HepG2 (cell line): Measurements from ENCODE around the gene SCRN3. TPM values are rescaled to one million over a fixed set of nuclear protein-coding genes. Genes with fewer than 3 reads are reported as not detected.

Experiments
- ATF1 ChIP-seq: IDR thresholded peaks from 2 replicates; pipeline ENCODE4 v1.6.1; 2016; ENCODE audit warnings: mild to moderate bottlenecking, control low read depth
- HNRNPK ChIP-seq: fragments of 200-400 bp; formaldehyde crosslinking; IDR thresholded peaks from 2 replicates; pipeline ENCODE4 v1.6.1; 2018; ENCODE audit warnings: low read length, low read depth, moderate library complexity, mild to moderate bottlenecking; ENCODE audit not compliant: poor library complexity, severe bottlenecking
- IRF9 ChIP-seq: sonication (generic); formaldehyde crosslinking; IDR thresholded peaks from 2 replicates; pipeline ENCODE4 v1.8.0; 2022; ENCODE audit warnings: missing genetic modification reagents, mild to moderate bottlenecking, borderline replicate concordance
- KDM3A ChIP-seq: IDR thresholded peaks from 2 replicates; pipeline ENCODE4 v1.6.1; 2018; ENCODE audit warnings: low read depth, missing compliant biosample characterization
- KLF12 ChIP-seq: sonication (generic); formaldehyde crosslinking; IDR thresholded peaks from 2 replicates; pipeline ENCODE4 v1.4.0; 2020; ENCODE audit warnings: missing genetic modification reagents, borderline replicate concordance
- MLXIP ChIP-seq: sonication (generic); formaldehyde crosslinking; IDR thresholded peaks from 2 replicates; pipeline ENCODE4 v1.9.0; 2021; ENCODE audit warnings: missing genetic modification reagents, borderline replicate concordance
- MTA1 ChIP-seq: sonication (generic); formaldehyde crosslinking; IDR thresholded peaks from 2 replicates; pipeline ENCODE4 v1.4.0; 2020; ENCODE audit warnings: missing genetic modification reagents, mild to moderate bottlenecking, borderline replicate concordance
- PTBP1 ChIP-seq: fragments of 200-400 bp; formaldehyde crosslinking; IDR thresholded peaks from 2 replicates; pipeline ENCODE4 v1.6.1; 2018; ENCODE audit warnings: low read length, low read depth; ENCODE audit not compliant: poor library complexity, severe bottlenecking
- RERE ChIP-seq: IDR thresholded peaks from 2 replicates; pipeline ENCODE4 v1.6.1; 2016; ENCODE audit warnings: low read depth, missing genetic modification reagents, missing compliant biosample characterization
- SNAI1 ChIP-seq: sonication (generic); formaldehyde crosslinking; IDR thresholded peaks from 2 replicates; pipeline ENCODE4 v1.5.0; 2020; ENCODE audit warnings: mild to moderate bottlenecking, missing genetic modification reagents, borderline replicate concordance
- ZBTB26 ChIP-seq: IDR thresholded peaks from 2 replicates; pipeline ENCODE4 v1.6.1; 2016; ENCODE audit warnings: missing compliant biosample characterization, missing genetic modification reagents, borderline replicate concordance
- ZBTB46 ChIP-seq: sonication (generic); formaldehyde crosslinking; IDR thresholded peaks from 2 replicates; pipeline ENCODE4 v1.4.0; 2020; ENCODE audit warnings: mild to moderate bottlenecking, missing genetic modification reagents, borderline replicate concordance
- ZNF10 ChIP-seq: sonication (generic); formaldehyde crosslinking; IDR thresholded peaks from 2 replicates; pipeline ENCODE4 v1.4.0; 2020; ENCODE audit warnings: mild to moderate bottlenecking, low read depth, missing genetic modification reagents, borderline replicate concordance
- ZSCAN9 ChIP-seq: IDR thresholded peaks from 2 replicates; pipeline ENCODE4 v1.6.1; 2016; ENCODE audit warnings: borderline replicate concordance
- polyA plus RNA-seq, 8 experiments: library from polyadenylated mRNA; depleted of rRNA in 3 of 8; stranded (reverse) in 7 of 8; unstranded in 1 of 8; fragments of >200 nt; fragmentation: Illumina TruSeq in 4 of 8; extraction: Trizol in 4 of 8; gene quantifications; 2 replicates each; pipeline versions ENCODE4 v1.2.1 to v1.2.3, GENCODE V29; 2011 to 2016; ENCODE audit warnings: low read depth in 4 of 8, missing spikeins in 1 of 8, mixed read lengths in 1 of 8; ENCODE audit not compliant: insufficient read depth in 1 of 8
- total RNA-seq, 5 experiments: library from RNA; depleted of rRNA; stranded (reverse); fragments of >200 nt; fragmentation: Illumina TruSeq; extraction: Trizol; gene quantifications; 2 replicates each; pipeline ENCODE4 v1.2.3, GENCODE V29; 2016; ENCODE audit warnings: low read depth in 1 of 5

The SCRN3 gene
- total and polyA plus RNA-seq, 2 of the 13 experiments (the other 11 are each of a cell fraction or from before 2014, with no cell fraction given): 6.6 to 11.3 TPM

- peak; percentile 94 for TF ChIP-seq ATF1 (CRISPR knock-in tag)
- no peak for TF ChIP-seq IRF9 (CRISPR knock-in tag)
- TF ChIP-seq ZNF10 (CRISPR knock-in tag): no peak
- TF ChIP-seq KLF12: no peak
- TF ChIP-seq MLXIP (CRISPR knock-in tag): no peak; the same call in 1 of the 2 replicates
- peak; percentile 30; the same call in 1 of the 2 replicates for TF ChIP-seq RERE (CRISPR knock-in tag)
- TF ChIP-seq SNAI1 (CRISPR knock-in tag): no peak; the same call in 1 of the 2 replicates
- TF ChIP-seq KDM3A (CRISPR knock-in tag): peak; percentile 51; the same call in 1 of the 2 replicates
- peak; percentile 82; the same call in 1 of the 2 replicates for TF ChIP-seq ZSCAN9 (CRISPR knock-in tag)
- peak; percentile 33; the same call in 1 of the 2 replicates for TF ChIP-seq MTA1 (CRISPR knock-in tag)
- TF ChIP-seq HNRNPK: no peak
- no peak; the same call in 1 of the 2 replicates for TF ChIP-seq ZBTB46 (CRISPR knock-in tag)
- no peak for TF ChIP-seq PTBP1
- no peak for TF ChIP-seq ZBTB26 (CRISPR knock-in tag)
Observed at GRCh38 chr2:174395284-174395968, at the start of gene SCRN3 (continued).
